H9 (cell line): ENCODE results near the gene KCNG3. TPM values are rescaled to one million over a fixed set of nuclear protein-coding genes. Genes with fewer than 3 reads are reported as not detected.
A peak's percentile ranks its signal among the peaks of the same experiment; 100 is the strongest.

Source experiments
- DNase-seq: peaks from one replicate; pipeline ENCODE4 v3.0.0-alpha.2; 2017
- H2AFZ ChIP-seq: one replicate; pipeline ENCODE4 v1.6.1; 2013; ENCODE audit warnings: mild to moderate bottlenecking, low read length, control low read depth, moderate library complexity
- H2AK5ac ChIP-seq: 2 replicates; pipeline ENCODE4 v1.6.1; 2013; ENCODE audit warnings: low read length, control low read depth, mixed read lengths; ENCODE audit not compliant: insufficient read length
- H2BK120ac ChIP-seq: one replicate; pipeline ENCODE4 v1.6.1; 2013; ENCODE audit warnings: low read depth, mild to moderate bottlenecking, low read length, control low read depth, inconsistent platforms; ENCODE audit not compliant: poor library complexity, severe bottlenecking
- H2BK12ac ChIP-seq: 2 replicates; pipeline ENCODE4 v1.6.1; 2013; ENCODE audit warnings: low read length, control low read depth, mixed read lengths, low read depth; ENCODE audit not compliant: insufficient read length
- H2BK15ac ChIP-seq: 2 replicates; pipeline ENCODE4 v1.6.1; 2013; ENCODE audit warnings: low read depth, low read length, control low read depth
- H2BK20ac ChIP-seq: one replicate; pipeline ENCODE4 v1.6.1; 2013; ENCODE audit warnings: low read depth, mild to moderate bottlenecking, low read length, control low read depth, inconsistent platforms; ENCODE audit not compliant: poor library complexity, severe bottlenecking
- H2BK5ac ChIP-seq: 2 replicates; pipeline ENCODE4 v1.6.1; 2013; ENCODE audit warnings: low read length, control low read depth, mixed read lengths; ENCODE audit not compliant: insufficient read length
- H3K14ac ChIP-seq: 2 replicates; pipeline ENCODE4 v1.6.1; 2013; ENCODE audit warnings: low read length, control low read depth; ENCODE audit not compliant: insufficient read depth
- H3K18ac ChIP-seq: 2 replicates; pipeline ENCODE4 v1.6.1; 2013; ENCODE audit warnings: low read depth, mild to moderate bottlenecking, mixed read lengths, low read length, control low read depth; ENCODE audit not compliant: insufficient read length
- H3K23ac ChIP-seq: 2 replicates; pipeline ENCODE4 v1.6.1; 2013; ENCODE audit warnings: low read length, control low read depth, mixed read lengths, low read depth; ENCODE audit not compliant: insufficient read length
- H3K23me2 ChIP-seq: 2 replicates; pipeline ENCODE4 v1.6.1; 2013; ENCODE audit warnings: low read depth, mild to moderate bottlenecking, mixed read lengths, low read length, control low read depth; ENCODE audit not compliant: insufficient read length, poor library complexity, severe bottlenecking
- H3K27ac ChIP-seq: 2 replicates; pipeline ENCODE4 v1.5.1; 2013; ENCODE audit warnings: low read length, control low read depth, mixed read lengths, low read depth; ENCODE audit not compliant: insufficient read length
- H3K27me3 ChIP-seq: 2 replicates; pipeline ENCODE4 v1.6.1; 2013; ENCODE audit warnings: low read length, control low read depth, inconsistent platforms; ENCODE audit not compliant: insufficient read depth
- H3K4ac ChIP-seq: 2 replicates; pipeline ENCODE4 v1.6.1; 2013; ENCODE audit warnings: low read depth, mild to moderate bottlenecking, control low read depth, inconsistent platforms, low read length, moderate library complexity
- H3K4me1 ChIP-seq: 2 replicates; pipeline ENCODE4 v1.6.1; 2013; ENCODE audit warnings: low read length, control low read depth, inconsistent platforms; ENCODE audit not compliant: insufficient read depth
- H3K4me2 ChIP-seq: 2 replicates; pipeline ENCODE4 v1.6.1; 2013; ENCODE audit warnings: low read length, control low read depth, mixed read lengths; ENCODE audit not compliant: insufficient read length, insufficient read depth
- H3K56ac ChIP-seq: 2 replicates; pipeline ENCODE4 v1.6.1; 2013; ENCODE audit warnings: low read depth, mild to moderate bottlenecking, mixed read lengths, low read length, control low read depth; ENCODE audit not compliant: insufficient read length
- H3K79me1 ChIP-seq: 2 replicates; pipeline ENCODE4 v1.6.1; 2013; ENCODE audit warnings: low read depth, mild to moderate bottlenecking, moderate library complexity, low read length, control low read depth, inconsistent platforms; ENCODE audit not compliant: insufficient read depth, poor library complexity, severe bottlenecking
- H3K79me2 ChIP-seq: 2 replicates; pipeline ENCODE4 v1.6.1; 2013; ENCODE audit warnings: low read length, control low read depth, inconsistent platforms; ENCODE audit not compliant: insufficient read depth
- H3K9ac ChIP-seq: 2 replicates; pipeline ENCODE4 v1.6.1; 2013; ENCODE audit warnings: low read length, control low read depth, mixed read lengths; ENCODE audit not compliant: insufficient read length; ENCODE audit errors: extremely low read depth
- H3K9me3 ChIP-seq: one replicate; pipeline ENCODE4 v1.6.1; 2013; ENCODE audit warnings: low read depth, low read length, inconsistent platforms; ENCODE audit not compliant: control insufficient read depth
- H3T11ph ChIP-seq: one replicate; pipeline ENCODE4 v1.6.1; 2013; ENCODE audit warnings: mild to moderate bottlenecking, low read length, control low read depth, inconsistent platforms
- H4K20me1 ChIP-seq: one replicate; pipeline ENCODE4 v1.6.1; 2013; ENCODE audit not compliant: control insufficient read depth, insufficient read length, insufficient read depth
- H4K5ac ChIP-seq: 2 replicates; pipeline ENCODE4 v1.6.1; 2013; ENCODE audit warnings: low read depth, mild to moderate bottlenecking, mixed read lengths, low read length, control low read depth; ENCODE audit not compliant: insufficient read length
- H4K8ac ChIP-seq: replicated peaks from 2 replicates; pipeline ENCODE4 v1.6.1; 2013; ENCODE audit warnings: low read length, control low read depth, mixed read lengths, low read depth; ENCODE audit not compliant: insufficient read length
- H4K91ac ChIP-seq: 2 replicates; pipeline ENCODE4 v1.6.1; 2013; ENCODE audit warnings: low read depth, mild to moderate bottlenecking, moderate library complexity, mixed read lengths, low read length, control low read depth; ENCODE audit not compliant: insufficient read length
- H3K27ac Mint-ChIP-seq, 3 experiments: 2 replicates in 2 of 3; 3 replicates in 1 of 3; pipeline ENCODE4 v1.8.0; 2020 to 2021; ENCODE audit warnings: mixed read lengths in 3 of 3, mild to moderate bottlenecking in 1 of 3, moderate library complexity in 1 of 3
- H3K27me3 Mint-ChIP-seq: 2 replicates; pipeline ENCODE4 v1.8.0; 2021; ENCODE audit warnings: low read depth, mild to moderate bottlenecking, moderate library complexity, mixed read lengths
- H3K36me3 Mint-ChIP-seq, 3 experiments: 2 replicates in 2 of 3; 3 replicates in 1 of 3; pipeline ENCODE4 v1.8.0; 2020 to 2021; ENCODE audit warnings: low read depth in 3 of 3, mixed read lengths in 3 of 3; ENCODE audit not compliant: insufficient read depth in 1 of 3
- H3K4me1 Mint-ChIP-seq, 2 experiments: 2 replicates each; pipeline ENCODE4 v1.8.0; 2020; ENCODE audit warnings: mixed read lengths in 2 of 2
- H3K4me3 Mint-ChIP-seq, 2 experiments: 2 replicates in 1 of 2; 3 replicates in 1 of 2; pipeline ENCODE4 v1.8.0; 2020 to 2021; ENCODE audit warnings: mild to moderate bottlenecking in 2 of 2, mixed read lengths in 2 of 2, moderate library complexity in 1 of 2
- H3K9me3 Mint-ChIP-seq, 2 experiments: 2 replicates in 1 of 2; 3 replicates in 1 of 2; pipeline ENCODE4 v1.8.0; 2020; ENCODE audit warnings: mild to moderate bottlenecking in 2 of 2, mixed read lengths in 2 of 2, moderate library complexity in 1 of 2
- WGBS: extraction: QIAGEN DNeasy Blood & Tissue Kit; methylation state at CpG from one replicate; pipeline ENCODE4 v1.1.7; 2013; ENCODE audit warnings: missing lambda C conversion rate, low lambda C conversion rate, mixed read lengths; ENCODE audit not compliant: insufficient read length; ENCODE audit errors: extremely low coverage; 5-methylcytosine and 5-hydroxymethylcytosine counted together
- total RNA-seq: library from RNA; stranded (reverse); gene quantifications from 2 replicates; pipeline ENCODE4 v1.2.1, GENCODE V29; 2021
- TF ChIP-seq, protein P1 (sequence below): fragments of 200-600 bp; sonication (generic); conservative IDR thresholded peaks from 3 replicates; pipeline ENCODE4 v1.8.0; 2021; ENCODE audit warnings: antibody characterized with exemption, mild to moderate bottlenecking

KCNG3 gene
- total RNA-seq, 1 experiment from 2014 or later, result 16.5 TPM

DNA sequence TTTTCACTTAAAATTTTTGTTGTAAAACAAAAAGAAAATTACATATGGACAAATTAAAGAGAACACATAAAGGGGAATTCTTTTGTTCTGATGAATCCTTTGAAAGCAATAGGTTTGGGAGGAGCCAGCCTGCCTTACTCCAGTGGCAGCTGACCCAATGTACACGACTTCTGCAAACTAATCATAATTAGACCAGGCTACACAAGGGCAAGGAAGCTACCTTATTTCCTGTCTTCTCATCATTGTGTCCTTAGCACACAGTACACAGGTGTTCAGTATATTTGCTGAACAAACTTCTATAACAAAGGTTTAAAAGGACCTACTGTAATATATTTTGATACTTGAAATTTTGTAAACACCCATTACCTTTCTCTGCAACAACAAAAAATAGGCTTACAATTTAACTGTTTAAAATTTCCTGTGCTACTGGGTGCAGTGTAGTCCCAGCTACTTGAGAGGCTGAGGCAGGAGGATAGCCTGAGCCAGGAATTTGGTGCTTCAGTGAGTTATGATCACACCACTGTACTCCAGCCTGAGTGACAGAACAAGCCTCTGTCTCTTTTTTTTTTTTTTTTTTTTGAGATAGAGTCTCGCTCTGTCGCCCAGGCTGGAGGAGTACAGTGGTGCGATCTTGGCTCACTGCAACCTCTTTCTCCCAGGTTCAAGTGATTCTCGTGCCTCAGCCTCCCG lies 18.9 kb downstream of the KCNG3 start:
- no peak for DNase-seq
- H3K14ac ChIP-seq, result no peak overlapping the region
- no peak overlapping the region for H4K8ac ChIP-seq
- no peaks in the 10 kb centered on the region for H3K27me3 ChIP-seq
- H3K27me3 Mint-ChIP-seq, result no peaks in the 10 kb centered on the region
- H3K4me1 Mint-ChIP-seq, result no peaks in the 10 kb centered on the region
- H3K56ac ChIP-seq, result no peak overlapping the region
- no peak overlapping the region for H3K23ac ChIP-seq
- no peak overlapping the region for H2BK12ac ChIP-seq
- no peaks in the 10 kb centered on the region for H3K79me1 ChIP-seq
- H3K9ac ChIP-seq, result no peak overlapping the region
- WGBS, result no CpG with 5 or more reads among the region's 6 CpGs
- H3K4me3 Mint-ChIP-seq, result no peak overlapping the region
- no peak overlapping the region for H2BK120ac ChIP-seq
- no peak overlapping the region for H3K27ac ChIP-seq
- H3K4me1 ChIP-seq, result no peaks in the 10 kb centered on the region; the same call in 1 of the 2 replicates
- no peak overlapping the region for H3K18ac ChIP-seq
- no peaks in the 10 kb centered on the region for H4K20me1 ChIP-seq
- no peak overlapping the region for H4K5ac ChIP-seq
- H2BK20ac ChIP-seq, result no peak overlapping the region
- H3K9me3 Mint-ChIP-seq, result no peaks in the 10 kb centered on the region; a peak in 1 of 5 replicates
- no peak overlapping the region for H3K4me2 ChIP-seq
- H2AK5ac ChIP-seq, result no peak overlapping the region
- H2BK15ac ChIP-seq, result no peak overlapping the region
- H2BK5ac ChIP-seq, result no peak overlapping the region
- H3K23me2 ChIP-seq, result no peaks in the 10 kb centered on the region
- peaks cover 0 to 11% (median 3%) of the 10 kb centered on the region in 3 experiments; a peak in 6 of 7 replicates for H3K36me3 Mint-ChIP-seq
- no peaks in the 10 kb centered on the region for H3K9me3 ChIP-seq
- peak overlapping the region in 1 of 3 experiments; percentile 46; a peak in 1 of 7 replicates for H3K27ac Mint-ChIP-seq
- TF ChIP-seq, protein P1, sequence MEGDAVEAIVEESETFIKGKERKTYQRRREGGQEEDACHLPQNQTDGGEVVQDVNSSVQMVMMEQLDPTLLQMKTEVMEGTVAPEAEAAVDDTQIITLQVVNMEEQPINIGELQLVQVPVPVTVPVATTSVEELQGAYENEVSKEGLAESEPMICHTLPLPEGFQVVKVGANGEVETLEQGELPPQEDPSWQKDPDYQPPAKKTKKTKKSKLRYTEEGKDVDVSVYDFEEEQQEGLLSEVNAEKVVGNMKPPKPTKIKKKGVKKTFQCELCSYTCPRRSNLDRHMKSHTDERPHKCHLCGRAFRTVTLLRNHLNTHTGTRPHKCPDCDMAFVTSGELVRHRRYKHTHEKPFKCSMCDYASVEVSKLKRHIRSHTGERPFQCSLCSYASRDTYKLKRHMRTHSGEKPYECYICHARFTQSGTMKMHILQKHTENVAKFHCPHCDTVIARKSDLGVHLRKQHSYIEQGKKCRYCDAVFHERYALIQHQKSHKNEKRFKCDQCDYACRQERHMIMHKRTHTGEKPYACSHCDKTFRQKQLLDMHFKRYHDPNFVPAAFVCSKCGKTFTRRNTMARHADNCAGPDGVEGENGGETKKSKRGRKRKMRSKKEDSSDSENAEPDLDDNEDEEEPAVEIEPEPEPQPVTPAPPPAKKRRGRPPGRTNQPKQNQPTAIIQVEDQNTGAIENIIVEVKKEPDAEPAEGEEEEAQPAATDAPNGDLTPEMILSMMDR, result no peak
- H4K91ac ChIP-seq, result no peak overlapping the region
- H3K4ac ChIP-seq, result no peak overlapping the region
- peaks cover 7% of the 10 kb centered on the region; the same call in 1 of the 2 replicates for H3K79me2 ChIP-seq
- no peak overlapping the region for H3T11ph ChIP-seq
- no peak overlapping the region for H2AFZ ChIP-seq
